Thymus (tissue), 11 donors: ENCODE measurements around the gene KIF9. TPM values are rescaled to one million over a fixed set of nuclear protein-coding genes. Genes with fewer than 3 reads are reported as not detected.
"Not testable (repeated sequence)": the region's sequence is repeated elsewhere in the genome, so short reads cannot be mapped to it uniquely, and the experiment has no call there.

Experiments used
- DNase-seq, 9 donors: peaks; one replicate each; pipeline ENCODE4 v3.0.0-alpha.2; 2013; ENCODE audit warnings: low spot score in 9 of 9, low read depth in 6 of 9, missing footprints in 1 of 9
- H3K27ac ChIP-seq, 2 donors: one replicate each; pipeline ENCODE4 v1.5.1; 2013; ENCODE audit warnings: control low read depth in 1 of 2, low read depth in 1 of 2, low read length in 1 of 2, mild to moderate bottlenecking in 1 of 2, moderate library complexity in 1 of 2
- H3K27me3 ChIP-seq, 2 donors: one replicate each; pipeline ENCODE4 v1.5.1; 2013; ENCODE audit warnings: low read length in 1 of 2; ENCODE audit not compliant: control insufficient read depth in 2 of 2, insufficient read depth in 1 of 2
- H3K36me3 ChIP-seq, 2 donors: one replicate each; pipeline ENCODE4 v1.5.1; 2013; ENCODE audit warnings: low read length in 1 of 2, mild to moderate bottlenecking in 1 of 2, moderate library complexity in 1 of 2; ENCODE audit not compliant: control insufficient read depth in 2 of 2, insufficient read depth in 2 of 2
- H3K4me1 ChIP-seq, 2 donors: one replicate each; pipeline ENCODE4 v1.5.1; 2013; ENCODE audit warnings: low read length in 2 of 2; ENCODE audit not compliant: control insufficient read depth in 2 of 2, insufficient read depth in 2 of 2
- H3K4me3 ChIP-seq, 2 donors: one replicate each; pipeline ENCODE4 v1.5.1; 2013; ENCODE audit warnings: low read length in 2 of 2, control low read depth in 1 of 2, mild to moderate bottlenecking in 1 of 2
- H3K9me3 ChIP-seq, 2 donors: one replicate each; pipeline ENCODE4 v1.5.1; 2013; ENCODE audit warnings: low read length in 1 of 2, mild to moderate bottlenecking in 1 of 2; ENCODE audit not compliant: control insufficient read depth in 2 of 2, insufficient read depth in 1 of 2
- WGBS: extraction: QIAGEN DNeasy Blood & Tissue Kit; methylation state at CpG from one replicate; pipeline ENCODE4 v1.1.7; 2013; 5-methylcytosine and 5-hydroxymethylcytosine counted together
- polyA plus RNA-seq: library from polyadenylated mRNA; stranded (reverse); fragments of 200-250 nt; gene quantifications from one replicate; pipeline ENCODE4 v1.2.3, GENCODE V29; 2013
- total RNA-seq: library from RNA; stranded (reverse); fragments of 120-200 nt; gene quantifications from one replicate; pipeline ENCODE4 v1.2.4, GENCODE V29; 2013
- donor health status: healthy.

Gene KIF9
- total and polyA plus RNA-seq, 2 donors = 3.0 to 6.4 TPM

DNA sequence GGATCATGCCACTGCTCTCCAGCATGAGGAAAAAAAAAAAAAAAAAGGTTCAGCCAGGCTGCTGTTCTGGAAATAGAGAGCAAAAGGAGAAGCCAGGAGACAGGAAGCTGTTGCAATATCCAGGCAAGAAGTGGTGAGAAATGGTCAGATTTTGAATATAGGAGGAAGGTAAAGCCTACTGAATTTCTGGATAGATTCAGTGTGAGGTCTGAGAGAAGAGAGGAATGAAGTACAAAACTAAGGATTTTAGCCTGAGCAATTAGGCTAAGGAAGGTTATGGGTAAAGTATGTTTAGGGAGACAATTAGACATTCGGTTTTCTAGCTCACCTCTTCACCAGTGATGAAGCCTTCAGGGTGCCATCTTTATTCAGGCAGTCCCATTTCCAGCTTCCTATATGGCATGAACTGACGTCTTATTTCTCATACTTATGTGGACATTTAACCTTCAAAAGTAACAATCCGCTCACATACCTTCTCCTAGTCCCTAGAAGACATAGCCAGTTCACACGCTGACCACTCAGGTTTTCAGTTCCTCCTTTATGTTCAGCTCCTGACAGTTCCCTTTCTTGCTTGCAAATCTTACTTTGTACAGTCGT lies 57.2 kb downstream of the KIF9 start:
- DNase-seq = no peak
- Histone ChIP-seq H3K9me3 (no peaks in the 10 kb centered on the region), H3K4me1 (peaks cover 0 to 6% of the 10 kb centered on the region in 2 donors), H3K36me3 (no peaks in the 10 kb centered on the region), H3K4me3 (no peak overlapping the region), H3K27me3 (no peaks in the 10 kb centered on the region), H3K27ac (no peak overlapping the region)
- 84% methylated on average over 5 of the region's 5 CpGs for WGBS

DNA sequence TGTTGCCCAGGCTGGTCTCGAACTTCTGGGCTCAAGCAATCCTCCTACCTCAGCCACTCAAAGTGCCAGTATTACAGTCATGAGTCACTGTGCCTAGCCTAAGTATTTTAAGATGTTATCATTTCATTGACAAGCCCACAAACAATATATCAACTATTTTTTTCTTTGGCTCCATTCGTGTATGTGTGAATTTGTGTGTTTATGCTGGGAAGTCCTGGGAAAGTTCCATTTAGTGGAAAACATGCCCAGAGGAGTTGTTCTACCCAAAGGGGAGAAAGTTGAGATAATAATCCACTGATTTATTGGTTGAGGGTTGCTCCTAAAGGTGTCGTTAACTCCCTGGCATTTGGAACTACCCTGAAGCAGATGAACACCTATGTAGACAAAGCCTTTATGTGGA lies 58.8 kb downstream of the KIF9 start:
- H3K4me3 ChIP-seq = no peak overlapping the region
- H3K4me1 ChIP-seq = peaks cover 0 to 6% of the 10 kb centered on the region in 2 donors
- H3K27me3 ChIP-seq = no peaks in the 10 kb centered on the region
- DNase-seq = no peak
- WGBS = 98% methylated on average over 3 of the region's 3 CpGs
- H3K27ac ChIP-seq = no peak overlapping the region
- H3K36me3 ChIP-seq = no peaks in the 10 kb centered on the region
- H3K9me3 ChIP-seq = no peaks in the 10 kb centered on the region

DNA sequence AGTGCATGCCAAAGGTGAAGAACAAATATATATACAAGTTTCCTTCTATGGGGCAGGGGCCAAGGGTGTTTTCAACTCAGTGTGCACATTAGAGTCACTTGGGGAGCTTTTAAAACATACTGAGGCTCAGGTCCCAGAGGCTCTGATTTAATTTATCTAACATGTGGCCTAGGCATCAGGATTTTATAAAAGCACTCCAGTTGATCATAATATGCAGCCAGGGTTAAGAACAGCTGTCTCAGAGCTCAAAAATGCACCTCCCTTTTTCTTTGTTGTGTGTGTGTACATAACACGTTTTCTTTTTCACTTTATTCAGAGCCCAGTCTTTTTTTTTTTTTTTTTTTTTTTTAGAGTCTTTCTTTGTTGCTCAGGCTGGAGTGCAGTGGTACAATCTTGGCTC lies 60.8 kb downstream of the KIF9 start:
- Histone ChIP-seq H3K9me3 (no peaks in the 10 kb centered on the region), H3K27ac (no peak overlapping the region), H3K4me1 (no peaks in the 10 kb centered on the region), H3K27me3 (no peaks in the 10 kb centered on the region), H3K36me3 (no peaks in the 10 kb centered on the region), H3K4me3 (no peak overlapping the region)
- DNase-seq = no peak
- WGBS = 22% methylated on average over 1 of the region's 1 CpG

DNA sequence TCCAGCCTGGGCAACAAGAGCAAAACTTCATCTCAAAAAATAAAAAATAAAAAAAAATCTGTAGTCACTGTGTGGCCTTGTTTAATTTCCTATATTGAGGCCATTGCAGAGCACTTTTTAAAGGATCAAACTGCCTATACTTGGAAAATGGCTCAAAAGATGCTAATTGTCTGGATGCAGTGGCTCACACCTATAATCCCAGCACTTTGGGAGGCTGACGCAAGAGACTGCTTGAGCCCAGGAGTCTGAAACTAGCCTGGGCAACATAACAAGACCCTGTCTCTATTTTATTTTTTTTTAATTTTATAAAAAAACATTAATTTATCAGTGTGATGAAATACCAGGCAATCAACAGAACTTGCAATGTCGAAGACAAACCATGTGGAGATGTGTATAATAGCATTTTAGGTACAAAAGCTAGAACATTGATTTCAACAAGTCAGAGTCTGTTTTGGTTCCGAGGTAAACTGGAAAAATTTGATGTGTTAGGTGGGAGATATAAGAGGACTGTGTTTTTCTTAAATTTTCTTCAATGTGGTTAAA lies 71.7 kb downstream of the KIF9 start:
- Histone ChIP-seq H3K27me3 (no peaks in the 10 kb centered on the region), H3K27ac (no peak overlapping the region), H3K36me3 (no peaks in the 10 kb centered on the region), H3K9me3 (no peaks in the 10 kb centered on the region), H3K4me3 (no peak overlapping the region), H3K4me1 (no peaks in the 10 kb centered on the region)
- DNase-seq = no peak
- 98% methylated on average over 3 of the region's 3 CpGs for WGBS

DNA sequence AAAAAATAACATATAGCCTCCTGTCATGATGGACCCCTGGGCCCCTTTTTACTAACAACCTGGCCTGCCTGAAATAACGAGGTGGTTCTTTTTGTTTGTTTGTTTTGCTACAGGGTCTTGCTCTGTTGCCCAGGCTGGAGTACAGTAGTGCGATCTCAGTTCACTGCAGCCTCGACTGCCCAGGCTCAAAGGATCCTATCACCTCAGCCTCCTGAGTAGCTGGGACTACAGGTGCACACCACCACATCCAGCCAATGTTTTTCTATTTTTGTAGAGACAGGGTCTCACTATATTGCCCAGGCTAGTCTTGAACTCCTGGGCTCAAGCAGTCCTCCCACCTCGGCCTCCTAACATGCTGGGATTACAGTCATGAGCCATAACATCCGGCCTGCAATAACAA lies 76.6 kb downstream of the KIF9 start:
- 97% methylated on average over 5 of the region's 5 CpGs for WGBS

DNA sequence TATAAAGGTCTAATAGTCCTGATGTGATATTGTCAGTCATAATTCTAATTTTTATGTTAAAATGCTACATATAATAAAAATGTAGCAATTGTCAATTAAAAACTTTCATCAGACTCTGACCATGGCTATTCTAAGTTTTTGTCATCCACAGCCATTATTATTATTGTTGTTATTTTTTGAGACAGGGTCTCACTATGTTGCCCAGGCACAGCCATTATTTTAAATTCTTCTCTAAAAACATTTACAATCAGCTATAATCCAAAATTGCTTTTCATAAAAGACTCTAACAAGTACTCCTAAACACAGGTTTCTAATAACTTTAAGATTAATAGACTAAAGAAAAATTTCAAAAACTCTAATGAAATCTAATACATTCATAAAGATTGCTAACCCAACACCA lies 77.7 kb downstream of the KIF9 start:
- H3K9me3 ChIP-seq = no peaks in the 10 kb centered on the region
- H3K4me3 ChIP-seq = no peak overlapping the region
- H3K27ac ChIP-seq = no peak overlapping the region
- no peaks in the 10 kb centered on the region for H3K27me3 ChIP-seq
- H3K36me3 ChIP-seq = no peaks in the 10 kb centered on the region
- H3K4me1 ChIP-seq = no peaks in the 10 kb centered on the region
- DNase-seq = no peak

More for the DNA sequence above, 76.6 kb downstream of the KIF9 start:
- DNase-seq, H3K9me3 ChIP-seq, H3K4me3 ChIP-seq, H3K4me1 ChIP-seq, H3K27ac ChIP-seq, H3K27me3 ChIP-seq, H3K36me3 ChIP-seq: not testable (repeated sequence)

DNA sequence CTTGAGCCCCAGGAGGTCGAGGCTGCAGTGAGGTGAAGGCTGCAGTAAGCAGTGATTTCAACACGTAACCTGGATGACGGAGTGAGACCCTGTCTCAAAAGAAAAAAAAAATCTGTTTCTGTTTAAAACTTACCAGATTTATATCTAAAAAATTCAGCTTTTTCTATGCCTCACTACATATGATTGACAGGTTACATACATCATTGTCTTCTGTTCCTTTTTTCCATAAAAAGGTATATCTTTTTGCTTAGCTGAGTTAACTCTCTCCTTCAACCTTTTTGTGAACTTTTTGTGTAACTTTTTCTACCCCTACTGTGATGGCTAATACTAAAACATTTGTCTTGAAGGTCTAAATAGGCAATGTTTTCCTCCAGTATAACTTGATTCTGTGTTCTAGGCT lies 80.1 kb downstream of the KIF9 start:
- H3K27me3 ChIP-seq = no peaks in the 10 kb centered on the region
- no peak for DNase-seq
- H3K4me1 ChIP-seq = no peaks in the 10 kb centered on the region
- no peak overlapping the region for H3K27ac ChIP-seq
- H3K36me3 ChIP-seq = no peaks in the 10 kb centered on the region
- H3K4me3 ChIP-seq = no peak overlapping the region
- 93% methylated on average over 3 of the region's 3 CpGs for WGBS
- no peaks in the 10 kb centered on the region for H3K9me3 ChIP-seq

DNA sequence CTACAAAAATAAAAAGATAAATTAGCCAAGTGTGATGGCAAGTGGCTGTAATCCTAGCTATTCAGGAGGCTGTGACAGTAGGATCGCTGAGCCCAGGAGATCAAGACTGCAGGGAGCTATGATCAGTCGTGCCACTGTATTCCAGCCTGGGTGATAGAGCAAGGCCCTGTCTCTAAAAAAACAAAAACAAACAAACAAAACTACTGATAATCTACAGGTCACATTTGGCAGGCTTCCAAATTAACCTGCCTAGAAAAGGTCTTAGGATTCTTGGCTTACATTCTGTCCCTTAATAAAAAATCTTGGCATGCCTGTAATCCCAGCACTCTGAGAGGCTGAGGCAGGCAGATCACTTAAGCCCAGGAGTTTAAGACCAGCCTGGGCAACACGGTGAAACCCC lies 85.3 kb downstream of the KIF9 start:
- no peak for DNase-seq
- no peak overlapping the region for H3K27ac ChIP-seq
- H3K36me3 ChIP-seq = no peaks in the 10 kb centered on the region
- WGBS = 95% methylated on average over 3 of the region's 3 CpGs
- H3K4me3 ChIP-seq = no peak overlapping the region
- no peaks in the 10 kb centered on the region for H3K9me3 ChIP-seq
- H3K27me3 ChIP-seq = no peaks in the 10 kb centered on the region
- no peaks in the 10 kb centered on the region for H3K4me1 ChIP-seq

DNA sequence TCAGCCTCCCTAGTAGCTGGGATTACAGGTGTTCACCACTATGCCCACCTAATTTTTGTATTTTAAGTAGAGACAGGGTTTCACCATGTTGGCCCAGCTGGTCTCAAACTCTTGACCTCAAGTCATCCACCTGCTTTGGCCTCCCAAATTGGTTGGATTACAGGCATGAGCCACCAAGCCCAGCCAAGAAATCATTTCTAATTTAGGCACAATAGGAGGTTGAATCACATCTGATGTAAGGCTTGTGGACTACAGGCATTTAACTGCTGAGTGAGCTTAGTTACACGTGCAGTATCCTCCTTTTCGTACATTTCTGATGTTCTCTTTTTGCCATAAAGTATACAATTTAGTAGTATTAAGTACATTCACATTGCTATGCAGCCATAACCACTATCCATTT lies 87.6 kb downstream of the KIF9 start:
- Histone ChIP-seq H3K27me3 (no peaks in the 10 kb centered on the region), H3K36me3 (no peaks in the 10 kb centered on the region), H3K9me3 (no peaks in the 10 kb centered on the region), H3K4me1 (no peaks in the 10 kb centered on the region), H3K27ac (no peak overlapping the region), H3K4me3 (no peak overlapping the region)
- DNase-seq = no peak
- WGBS = 95% methylated on average over 2 of the region's 2 CpGs
